ENCODE data around the gene C6orf132.
"Not testable (repeated sequence)": the region's sequence is repeated elsewhere in the genome, so short reads cannot be mapped to it uniquely, and the experiment has no call there.

The C6orf132 gene

DNA sequence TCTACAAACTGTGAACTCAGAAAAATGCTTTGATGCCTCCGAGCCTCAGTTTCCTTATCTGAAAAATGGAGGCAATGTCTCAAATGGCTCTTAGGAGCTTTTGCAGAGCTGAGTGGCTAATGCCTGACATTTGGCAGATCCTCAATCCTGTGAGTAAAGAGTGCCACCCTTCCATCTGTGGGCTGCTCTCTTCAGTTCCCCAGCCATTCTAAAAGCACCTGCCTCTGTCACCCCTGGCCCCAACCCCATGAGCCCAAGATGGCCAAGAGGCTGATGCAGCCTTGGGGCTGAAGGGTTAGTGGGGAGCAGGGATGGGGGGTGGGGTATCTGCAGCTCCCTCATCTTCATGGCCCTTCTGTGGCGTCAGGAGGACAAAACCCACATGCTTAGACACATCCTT is 16.2 kb upstream of the C6orf132 start:
- FAIRE-seq = no peak

DNA sequence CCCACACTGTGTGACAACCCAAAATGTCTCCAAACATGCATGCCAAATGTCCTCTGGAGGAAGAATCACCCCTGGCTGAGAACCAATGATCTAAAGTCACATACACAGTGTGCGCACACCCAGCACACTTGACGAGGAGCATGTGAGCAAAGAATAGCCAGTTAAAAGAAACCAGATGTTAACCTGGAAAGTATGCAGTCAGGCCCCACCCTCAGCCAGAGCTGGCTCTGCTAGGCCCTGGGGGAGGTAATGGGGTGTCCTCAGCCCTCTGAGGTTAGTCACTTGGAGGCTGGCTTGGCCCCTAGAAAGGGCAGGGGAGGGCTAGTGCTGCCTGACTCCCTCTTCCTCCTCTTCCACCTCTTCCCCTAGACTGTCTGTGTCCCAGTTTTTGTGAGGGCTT is 15.6 kb upstream of the C6orf132 start:
- no peak for FAIRE-seq

DNA sequence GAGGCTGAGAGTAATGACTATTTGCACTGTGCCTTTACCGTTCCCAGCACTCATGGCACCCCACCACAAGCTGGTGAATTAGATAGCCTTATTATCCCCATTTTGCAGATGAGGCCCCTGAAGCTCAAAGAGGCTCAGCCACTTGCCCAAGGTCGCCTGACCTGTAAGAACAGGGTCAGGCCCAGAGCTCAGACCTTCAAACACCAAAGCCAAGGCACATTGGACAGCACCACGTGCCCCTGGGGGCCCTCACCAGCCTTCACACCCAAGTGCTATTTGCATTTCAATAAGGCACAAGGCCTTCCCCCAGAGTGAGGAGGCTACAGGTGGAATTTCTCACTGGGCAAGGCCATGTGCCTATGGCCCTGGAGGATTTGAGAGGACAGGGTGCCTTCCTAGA is 14.2 kb upstream of the C6orf132 start:
- FAIRE-seq = no peak

DNA sequence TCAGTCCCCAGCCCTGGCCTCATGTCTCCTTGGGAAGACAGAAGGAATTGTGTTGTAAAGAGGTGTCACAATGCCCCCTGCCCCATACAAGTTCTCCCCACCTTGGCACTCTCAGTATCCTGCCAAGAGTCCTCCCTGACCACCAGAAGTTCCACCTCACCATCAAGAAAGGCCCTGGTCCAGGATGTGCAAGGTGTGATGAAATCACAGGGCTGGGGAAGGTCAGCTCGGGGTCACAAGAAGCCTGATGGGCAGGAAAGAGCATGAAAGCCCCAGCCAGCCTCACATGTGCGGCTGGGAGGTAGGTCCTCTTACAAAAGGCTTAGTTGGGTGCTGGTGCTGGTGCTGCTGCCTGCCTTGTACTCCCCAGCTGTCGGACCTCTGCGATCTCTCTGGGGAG is 12.9 kb upstream of the C6orf132 start:
- FAIRE-seq = no peak

DNA sequence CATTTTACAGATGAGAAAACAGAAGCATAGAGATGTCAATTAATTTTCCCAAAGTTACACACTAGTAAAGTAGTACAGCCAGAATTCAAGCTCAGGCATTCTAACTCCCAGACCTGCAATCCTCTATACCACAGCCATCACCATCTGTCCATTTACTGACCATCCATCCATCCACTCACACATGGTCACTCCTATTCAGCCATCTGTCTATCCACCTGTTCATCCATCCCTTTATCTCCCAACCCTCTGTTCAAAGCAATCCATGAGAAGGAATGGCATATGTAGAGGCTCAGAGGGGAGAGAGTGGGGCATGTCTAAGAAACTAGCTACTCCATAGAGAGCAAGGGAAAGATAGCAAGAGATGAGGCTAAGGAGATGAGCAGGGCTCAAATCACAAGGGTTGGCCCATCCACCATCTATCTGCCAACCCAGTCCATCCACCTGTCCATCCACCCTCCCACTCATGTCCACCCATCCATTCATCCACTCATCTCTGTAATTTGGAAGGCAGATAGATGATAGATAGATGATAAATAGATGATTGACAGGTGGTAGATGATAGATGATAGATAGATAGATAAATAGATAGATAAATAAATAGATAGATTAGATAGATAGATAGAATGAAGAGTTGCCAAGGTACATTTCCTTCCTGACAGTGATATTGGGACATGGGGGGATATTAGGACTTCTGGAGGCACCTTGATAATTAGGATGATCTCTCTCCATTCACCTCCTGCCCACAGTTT is 12.2 kb upstream of the C6orf132 start:
- no peak for FAIRE-seq

DNA sequence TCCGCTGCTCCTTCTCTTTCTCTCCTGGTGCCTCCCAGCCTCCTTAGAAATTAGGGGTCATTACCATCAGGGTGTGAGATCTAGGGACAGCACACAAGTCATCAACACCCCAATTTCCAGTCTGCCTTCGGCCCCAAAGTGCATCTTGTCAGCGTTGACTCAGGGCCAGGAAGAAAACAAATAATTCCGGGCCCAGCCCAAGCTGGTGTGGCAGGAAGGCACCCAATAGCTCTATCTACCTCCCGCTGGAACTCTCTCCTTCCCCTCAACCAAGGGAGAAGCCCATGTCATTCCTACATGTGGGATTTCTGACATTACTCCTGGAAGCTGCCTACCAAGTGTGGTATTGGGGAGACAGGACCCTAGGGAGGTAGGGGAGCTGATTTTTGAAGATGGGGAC is 11.5 kb upstream of the C6orf132 start:
- FAIRE-seq = no peak

DNA sequence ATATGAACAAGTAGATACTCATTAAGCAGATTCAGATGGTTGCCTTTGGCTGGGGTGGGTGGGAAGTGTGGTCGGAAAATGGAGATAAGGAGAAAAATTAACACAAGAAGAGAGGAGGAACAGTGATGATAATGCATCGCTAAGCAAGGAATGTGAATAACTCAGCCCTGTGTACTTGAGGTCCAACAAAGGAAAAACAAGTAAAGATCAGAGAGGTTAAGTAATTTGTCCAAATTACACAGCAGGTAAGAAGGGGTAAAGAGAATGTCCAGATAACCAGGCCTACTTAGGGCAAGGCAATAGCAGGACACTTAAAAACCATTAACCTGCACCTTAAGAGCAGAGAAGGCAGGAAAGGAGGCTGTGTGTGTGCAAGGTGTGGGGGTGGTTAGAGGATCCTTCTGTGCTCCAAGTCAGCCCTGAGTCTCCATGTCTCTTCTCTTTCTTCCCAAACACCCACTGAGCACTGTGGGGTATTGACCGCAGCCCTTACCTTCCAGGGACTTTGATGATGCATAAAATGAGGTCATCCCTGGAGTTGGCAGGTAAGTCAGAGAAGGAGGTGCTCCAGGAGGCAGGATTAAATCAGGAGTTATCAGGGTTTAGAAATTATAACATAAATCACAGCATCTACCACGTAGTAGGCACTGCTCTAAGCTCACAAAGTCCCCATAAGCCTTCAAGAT is 10.3 kb upstream of the C6orf132 start:
- not testable (repeated sequence) for FAIRE-seq

DNA sequence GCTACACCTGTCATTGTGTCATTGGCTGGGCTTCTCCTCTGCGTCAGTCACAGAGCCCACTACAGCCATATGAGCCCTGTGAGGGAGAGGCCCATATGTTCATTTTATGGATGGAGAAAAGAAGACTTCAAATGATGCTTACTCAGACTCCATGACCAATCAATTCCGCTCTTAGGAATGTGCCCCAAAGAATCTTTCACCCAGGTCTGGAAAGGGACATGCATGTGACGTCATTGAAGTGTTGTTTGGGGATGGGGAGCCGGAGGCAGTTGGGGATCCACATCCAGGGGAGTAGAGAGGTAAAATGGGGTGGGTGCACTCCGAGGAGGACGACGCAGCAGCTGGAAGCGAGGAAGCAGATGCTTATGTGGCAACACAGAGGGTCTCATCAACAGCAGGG is 9.6 kb upstream of the C6orf132 start:
- no peak for FAIRE-seq

DNA sequence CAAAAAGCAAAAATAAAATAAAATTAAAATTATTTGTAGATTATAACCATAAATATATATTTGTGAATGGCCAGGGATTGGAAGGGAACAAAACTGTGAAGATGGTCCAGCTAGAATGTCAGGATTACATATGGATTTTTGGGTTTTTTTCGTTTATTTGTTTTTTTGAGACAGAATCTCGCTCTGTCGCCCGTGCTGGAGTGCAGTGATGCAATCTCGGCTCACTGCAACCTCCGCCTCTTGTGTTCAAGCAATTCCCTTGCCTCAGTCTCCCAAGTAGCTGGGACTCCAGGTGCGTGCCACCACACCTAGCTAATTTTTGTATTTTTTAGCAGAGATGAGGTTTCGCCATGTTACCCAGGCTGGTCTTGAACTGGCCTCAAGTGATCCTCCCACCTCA is 7.8 kb upstream of the C6orf132 start:
- FAIRE-seq = no peak

DNA sequence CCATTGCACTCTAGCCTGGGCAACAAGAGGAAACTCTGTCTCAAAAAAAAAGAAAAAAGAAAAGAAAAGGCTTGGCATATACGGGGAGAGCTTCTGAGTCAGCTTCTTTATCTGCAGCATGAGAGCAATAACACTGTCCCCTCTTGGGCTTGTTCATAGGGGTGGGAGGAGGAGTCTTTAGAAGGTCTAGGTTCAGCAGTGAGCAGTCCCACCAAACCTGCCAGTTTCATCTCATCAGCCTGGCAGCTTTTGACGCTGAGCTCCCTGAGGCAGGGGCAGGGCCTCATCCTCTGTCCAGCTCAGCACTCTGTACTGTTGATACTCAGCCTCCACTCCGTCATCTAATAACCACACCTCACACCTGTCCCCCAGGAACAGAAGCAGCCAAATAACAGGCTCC is 5.6 kb upstream of the C6orf132 start:
- no peak for FAIRE-seq

DNA sequence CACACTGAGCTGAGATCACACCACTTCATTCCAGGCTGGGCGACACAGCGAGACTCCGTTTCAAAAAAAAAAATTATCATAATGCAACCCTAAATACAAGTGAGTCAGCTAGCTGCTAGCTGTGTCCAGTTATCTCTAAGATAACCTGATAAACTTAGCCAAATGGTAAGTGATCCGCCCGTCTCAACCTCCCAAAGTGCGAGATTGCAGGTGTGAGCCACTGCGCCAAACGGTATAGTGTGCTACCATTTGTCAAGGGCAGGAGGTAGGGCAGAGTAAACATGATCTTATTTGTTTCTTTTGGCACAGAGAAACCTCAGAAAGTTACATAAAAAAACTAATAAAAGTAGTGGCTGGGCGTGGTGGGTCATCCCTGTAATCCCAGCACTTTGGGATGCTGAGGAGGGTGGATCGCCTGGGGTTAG is 4.7 kb upstream of the C6orf132 start:
- no peak for FAIRE-seq

DNA sequence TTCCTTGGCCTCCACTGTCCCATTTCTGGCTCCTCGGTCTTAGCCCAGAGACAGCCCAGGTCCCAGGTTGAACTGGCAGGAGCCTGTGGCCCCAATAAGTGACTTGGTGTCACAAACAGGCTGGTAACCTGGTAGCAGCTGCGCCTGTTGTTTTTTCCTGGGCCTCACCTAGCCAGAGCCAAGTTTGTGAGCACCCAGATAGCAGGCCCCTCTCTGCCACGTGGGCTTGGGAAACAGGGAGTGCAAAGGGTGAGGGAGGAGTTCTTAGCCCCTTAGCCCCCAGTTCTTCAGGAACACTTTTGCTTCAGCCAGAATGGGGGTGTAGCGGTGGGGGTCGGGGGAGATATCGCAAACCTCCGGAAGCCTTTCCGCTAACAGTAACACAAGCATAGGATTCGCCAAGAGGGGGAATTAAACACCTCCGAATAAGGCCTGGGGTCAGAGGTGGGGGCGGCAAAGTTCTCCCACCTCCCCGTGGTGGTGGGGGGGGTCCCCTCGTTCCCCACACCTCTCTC is 760 bp downstream of the C6orf132 start:
- no peak for FAIRE-seq

DNA sequence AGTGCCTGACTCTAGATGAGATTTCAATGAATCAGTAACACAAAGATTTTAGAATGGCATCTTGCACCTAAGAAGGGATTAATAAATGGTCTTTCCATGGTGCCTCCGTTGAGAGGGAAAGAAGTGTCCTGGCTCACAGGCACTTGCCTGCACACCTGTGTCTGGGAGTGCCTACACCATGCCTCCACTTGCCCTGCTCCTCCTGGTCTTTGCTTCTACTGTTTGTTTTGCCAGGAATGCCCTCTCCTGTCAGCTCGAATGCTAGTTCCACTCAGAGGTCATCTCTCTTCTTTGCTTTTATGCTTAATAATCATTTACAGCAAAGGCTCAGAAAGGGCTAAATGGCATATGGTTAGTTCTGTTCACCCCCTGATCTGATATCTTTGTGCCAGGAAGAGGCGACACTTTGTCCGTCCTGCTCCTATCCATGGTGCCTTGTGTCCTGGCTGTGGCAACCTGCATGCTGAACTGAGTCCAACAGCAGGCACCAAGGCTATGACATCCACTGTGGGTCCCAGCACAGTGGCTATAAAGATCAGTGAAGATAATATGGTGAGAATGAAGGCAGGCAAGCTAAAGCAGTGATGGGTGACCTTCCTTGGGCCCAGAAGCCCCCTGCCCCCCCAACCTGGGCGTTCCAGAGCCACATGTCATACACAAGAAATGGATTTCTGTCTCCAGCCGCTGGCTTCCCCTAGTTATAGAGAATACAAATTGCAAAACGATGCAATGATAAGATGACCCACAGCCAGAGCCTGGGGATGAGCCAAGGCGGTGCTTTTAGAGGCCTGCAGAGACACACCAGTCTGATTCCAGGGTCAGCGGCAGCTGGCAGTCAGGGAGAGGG is 1.4 kb downstream of the C6orf132 start:
- FAIRE-seq = no peak

DNA sequence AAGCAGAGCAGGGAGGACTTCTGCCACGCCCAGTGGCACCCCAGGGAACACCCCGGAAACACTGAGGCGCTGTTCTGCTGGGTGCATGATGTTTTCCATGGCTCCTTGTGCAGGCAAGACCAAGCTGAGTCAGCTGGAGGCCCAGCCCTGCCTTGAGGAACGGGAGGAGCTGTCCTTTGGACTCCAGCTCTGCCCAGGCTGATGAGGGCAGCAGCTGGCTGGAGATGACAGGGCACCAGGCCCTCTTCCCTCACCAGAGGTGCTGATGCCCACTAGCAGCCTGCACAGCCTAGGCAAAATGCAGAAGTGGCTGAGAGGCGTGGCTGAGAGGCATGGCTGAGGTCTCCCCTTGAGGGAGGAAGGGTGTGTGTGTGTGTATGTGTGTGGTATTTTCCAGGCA is 2.4 kb downstream of the C6orf132 start:
- no peak for FAIRE-seq

DNA sequence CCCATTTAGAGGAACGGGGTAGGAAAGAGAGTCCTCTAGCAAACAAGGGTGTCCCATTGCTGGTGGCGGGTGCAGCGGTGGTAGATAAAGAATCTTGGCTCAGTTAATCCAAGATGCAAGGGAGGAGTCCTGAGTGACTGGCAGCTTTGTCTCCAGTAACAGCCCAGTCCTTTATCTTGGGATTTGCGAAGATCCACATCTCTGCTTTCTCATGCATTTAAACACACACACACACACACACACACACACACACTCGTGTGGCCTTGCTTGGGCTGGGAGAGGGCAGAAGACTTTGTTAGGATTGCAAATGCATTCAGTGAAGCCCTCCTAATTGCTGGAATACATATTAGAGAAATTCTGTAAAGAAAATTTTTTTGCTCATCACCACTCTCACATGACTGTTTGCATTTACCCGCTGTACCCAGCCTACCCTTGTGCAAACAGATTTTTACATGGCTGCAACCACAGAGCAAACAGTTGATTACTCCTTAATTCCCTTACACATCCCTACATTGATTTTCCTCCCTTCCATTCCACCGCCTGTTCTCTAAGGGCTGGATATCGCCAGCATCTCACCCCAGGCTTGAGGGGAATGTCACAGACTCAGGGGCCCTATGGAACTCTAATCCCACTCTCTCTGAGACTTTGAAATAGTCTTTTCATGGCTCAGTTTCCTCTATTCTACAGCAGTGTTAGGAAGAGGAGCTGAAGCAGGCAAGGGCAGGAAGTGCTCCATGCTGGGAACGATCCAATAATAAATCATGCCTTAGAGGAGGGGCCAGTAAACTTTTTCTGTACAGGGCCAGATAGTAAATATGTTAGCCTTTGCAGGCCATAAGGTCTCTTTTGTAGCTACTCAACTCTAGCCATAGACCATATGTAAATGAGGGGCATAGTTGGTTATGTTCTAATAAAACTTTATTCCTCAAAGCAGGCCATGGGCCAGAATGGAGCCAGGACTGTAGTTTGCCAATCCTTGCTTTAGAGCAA is 3.5 kb downstream of the C6orf132 start:
- no peak for FAIRE-seq

DNA sequence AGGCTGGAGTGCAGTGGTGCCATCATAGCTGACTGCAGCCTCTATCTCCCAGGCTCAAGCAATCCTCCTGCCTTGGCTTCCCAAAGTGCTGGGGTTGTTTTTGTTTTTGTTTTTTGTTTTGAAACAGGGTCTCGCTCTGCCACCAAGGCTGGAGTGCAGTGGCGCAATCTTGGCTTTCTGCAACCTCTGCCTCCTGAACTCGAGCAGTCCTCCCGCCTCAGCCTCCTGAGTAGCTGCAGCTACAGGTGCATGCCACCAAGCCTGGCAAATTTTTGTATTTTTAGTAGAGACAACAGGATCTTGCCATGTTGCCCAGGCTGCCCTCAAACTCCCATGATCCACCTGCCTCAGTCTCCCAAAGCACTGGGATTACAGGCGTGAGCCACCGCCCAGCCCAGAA is 4.2 kb downstream of the C6orf132 start:
- FAIRE-seq = no peak

DNA sequence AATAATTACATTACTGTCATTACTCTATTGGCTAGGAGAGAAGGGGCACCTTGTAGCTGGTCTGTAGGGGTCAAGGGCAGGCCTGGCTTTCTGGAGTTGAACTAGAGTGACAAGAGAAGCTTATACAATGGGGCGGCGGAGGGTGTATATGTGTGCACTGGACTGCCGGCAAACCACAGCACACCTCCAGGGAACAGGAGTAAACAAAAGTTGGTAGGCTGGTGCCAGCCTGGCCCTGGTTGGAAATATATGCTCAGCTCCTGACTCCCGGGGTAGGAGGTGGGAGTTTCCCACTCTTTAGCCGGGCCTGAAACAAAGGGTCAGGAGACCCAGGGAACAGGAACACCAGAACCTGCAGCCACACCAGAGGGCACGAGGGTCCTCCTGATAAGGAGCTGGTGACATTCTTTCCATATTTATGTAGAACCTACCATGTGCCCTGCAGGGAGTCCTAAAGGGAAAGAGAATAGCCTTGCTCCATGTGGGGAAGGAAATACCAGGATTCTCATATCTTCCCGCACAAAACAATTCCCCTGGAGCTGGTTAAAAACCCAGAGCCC is 5.1 kb downstream of the C6orf132 start:
- no peak for FAIRE-seq

DNA sequence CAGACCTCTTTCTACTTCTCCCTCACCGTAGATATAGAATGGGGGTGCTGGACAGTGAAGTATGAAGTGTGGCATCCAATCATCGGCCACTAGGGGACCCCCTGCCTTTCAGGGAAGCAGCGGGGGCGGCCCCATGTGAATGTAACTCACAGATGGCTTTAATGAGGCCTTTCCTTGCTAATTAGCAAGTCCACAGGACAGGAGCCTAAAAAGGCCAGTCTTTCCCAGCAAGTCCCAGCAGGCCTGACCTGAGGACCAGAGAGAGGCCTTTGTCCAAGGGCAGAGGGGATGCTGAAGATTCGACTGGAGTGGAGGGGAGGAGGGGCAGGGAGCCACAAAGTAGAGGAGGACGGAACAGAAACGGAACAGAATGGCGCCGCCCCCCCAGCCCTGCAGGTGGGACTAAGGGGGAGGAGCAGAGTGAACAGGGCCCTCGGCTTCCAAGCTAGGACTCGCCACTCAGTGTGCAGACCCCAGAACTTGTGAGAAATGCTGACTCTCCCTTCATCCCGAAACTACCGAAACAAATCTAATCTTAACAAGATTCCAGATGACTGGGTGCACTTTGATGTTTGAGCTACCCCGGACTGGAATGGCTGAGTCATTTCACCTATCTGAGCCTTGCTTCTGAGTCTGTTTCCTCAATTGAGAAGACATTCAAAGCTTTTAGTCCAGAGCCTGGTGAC is 5.8 kb downstream of the C6orf132 start:
- no peak for FAIRE-seq

DNA sequence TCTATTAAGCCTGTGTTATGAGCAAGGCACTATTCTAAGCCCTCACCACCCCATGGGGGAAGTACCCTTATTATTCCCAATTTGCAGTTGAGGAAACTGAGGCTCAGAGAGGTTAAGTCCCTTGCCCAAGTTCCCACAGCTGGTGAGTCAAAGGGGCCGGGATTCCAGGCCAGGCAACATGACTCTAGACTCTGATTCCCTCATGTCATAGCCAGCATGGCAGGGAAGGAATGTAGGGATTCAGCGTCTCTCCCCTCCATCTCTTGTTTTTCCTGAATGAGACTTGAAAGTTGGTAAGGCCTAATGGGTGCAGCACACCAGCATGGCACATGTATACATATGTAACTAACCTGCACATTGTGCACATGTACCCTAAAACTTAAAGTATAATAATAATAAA is 6.7 kb downstream of the C6orf132 start:
- no peak for FAIRE-seq

DNA sequence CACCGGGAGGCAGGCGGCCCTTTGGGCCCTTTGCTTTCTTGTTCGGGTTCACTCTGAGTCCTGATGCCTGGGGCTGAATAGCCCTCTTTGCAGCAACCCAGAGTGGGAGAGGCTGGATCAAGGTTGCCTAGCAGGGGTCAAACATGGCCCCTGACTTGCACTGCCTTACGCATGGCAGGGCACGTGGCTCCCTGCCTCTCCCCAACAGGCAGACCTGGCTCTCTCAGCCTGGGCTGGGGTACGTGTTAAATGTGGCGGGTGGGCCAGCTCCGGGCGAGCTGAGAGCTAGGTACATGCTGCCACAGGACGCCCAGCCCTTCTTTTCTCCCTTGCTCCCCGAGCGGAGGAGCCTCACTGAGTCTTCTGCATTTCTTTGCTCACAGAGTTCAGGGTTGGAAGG is 7.3 kb downstream of the C6orf132 start:
- FAIRE-seq = no peak

DNA sequence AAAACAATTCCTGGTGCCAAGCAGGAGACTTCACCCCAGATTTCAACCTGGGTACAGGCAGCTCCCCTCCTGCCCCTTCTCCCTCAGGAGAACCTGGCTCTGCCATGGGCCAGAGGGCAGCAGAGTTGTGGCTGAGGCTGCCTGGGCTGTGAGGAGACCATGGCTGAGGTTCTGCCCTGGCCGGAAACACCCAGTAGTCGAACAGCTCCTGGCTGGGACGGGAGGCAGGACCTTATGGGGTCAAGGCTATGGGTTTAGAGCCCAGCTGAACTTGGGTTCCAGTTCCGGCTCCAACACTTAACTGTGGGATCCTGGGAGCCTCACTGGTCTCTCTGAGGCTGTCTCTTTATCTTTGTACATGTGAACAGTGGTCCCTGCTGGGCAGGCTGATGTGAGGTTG is 8.5 kb downstream of the C6orf132 start:
- FAIRE-seq = no peak

Data from TTC549 (cell line).